Measurements from ENCODE around the gene LCN15. TPM values are rescaled to one million over a fixed set of nuclear protein-coding genes. Genes with fewer than 3 reads are reported as not detected.

Gene LCN15
- total RNA-seq, 1 experiment from 2014 or later, result 0.05 TPM

- TF ChIP-seq REST (IDR thresholded peaks at IDR 0.05; ENCODE audit: insufficient read depth in 1 of 2, low read depth in 2 of 2, low read length in 1 of 2), result no peak
- no peak for TF ChIP-seq SIN3A (IDR thresholded peaks at IDR 0.05; ENCODE audit: borderline replicate concordance, insufficient read depth, low read depth, low read length)
- no peak for TF ChIP-seq TCF7L2 (IDR thresholded peaks at IDR 0.05; ENCODE audit: low read depth, low read length)
- no peak for TF ChIP-seq CTCF (IDR thresholded peaks at IDR 0.05)
- no peak for TF ChIP-seq POLR2AphosphoS5 (IDR thresholded peaks at IDR 0.05; ENCODE audit: low read depth, low read length)
- no TSS peak for BruUV-seq (replicated peaks)
- Histone ChIP-seq H3K9me3 (ENCODE audit: control insufficient read depth, insufficient read depth, low read depth, low read length) (no peaks in the 10 kb centered on the region; the same call in 1 of the 2 replicates), H3K4me3 (ENCODE audit: low read depth in 2 of 2, low read length in 2 of 2) (no peak overlapping the region), H3K27ac (ENCODE audit: low read length) (no peak overlapping the region), H3K4me1 (ENCODE audit: control insufficient read depth, insufficient read depth, low read length) (no peaks in the 10 kb centered on the region), H3K36me3 (ENCODE audit: control insufficient read depth, insufficient read depth, low read length) (no peaks in the 10 kb centered on the region), H3K27me3 (ENCODE audit: control insufficient read depth, insufficient read depth, low read length) (no peaks in the 10 kb centered on the region)
- in situ Hi-C loops (cut with HindIII; ENCODE audit: low pct_unique_long_range_greater_than_20kb, low sequenced_read_pairs) (no loop called here), intact Hi-C loops (cut with micrococcal nuclease; ENCODE audit: unreplicated experiment) (no loop called here)
- CTCF ChIA-PET, result no interaction called here
- ATAC-seq (no peak), DNase-seq (ENCODE audit: low read depth, low spot score) (no peak)
- POLR2A ChIA-PET, result no interaction called here
Measured at GRCh38 chr9:136774416-136775045, 10.2 kb upstream of the LCN15 start.

DNA sequence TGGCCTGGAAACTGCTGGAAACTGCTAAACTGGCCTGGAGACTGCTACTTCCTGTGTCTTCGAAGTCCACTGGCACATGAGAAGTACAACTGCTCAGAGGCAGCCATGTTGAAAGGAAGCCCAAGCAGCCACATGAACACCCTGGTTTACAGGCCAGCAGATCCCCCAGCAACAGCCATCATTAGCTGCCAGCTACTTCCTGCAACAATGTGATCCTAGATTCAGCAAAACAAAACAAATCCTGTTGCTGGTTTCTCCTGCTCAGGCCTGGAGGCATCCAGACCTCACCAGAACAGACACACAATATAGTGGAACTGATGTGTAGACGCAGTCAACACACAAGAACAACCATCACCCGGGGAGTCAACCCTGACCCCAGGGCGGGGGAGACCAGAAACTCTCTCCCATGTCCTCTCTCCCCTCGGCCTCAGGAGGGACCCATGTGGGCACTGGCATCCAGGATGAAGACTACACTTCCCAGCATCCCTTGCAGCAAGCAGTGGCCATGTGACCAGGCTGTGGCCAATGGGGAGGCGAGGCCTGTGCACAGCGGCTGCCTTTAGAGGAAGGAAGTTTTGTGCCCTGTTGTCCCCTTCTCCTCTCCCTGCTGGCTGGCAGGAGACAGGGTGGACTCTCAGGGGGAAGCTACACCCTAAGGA is 9.2 kb upstream of the LCN15 start:
- no peak overlapping the region for H3K4me3 ChIP-seq (ENCODE audit: low read depth in 2 of 2, low read length in 2 of 2)
- ATAC-seq (peak; percentile 72; the same call in 1 of the 2 replicates), DNase-seq (ENCODE audit: low read depth, low spot score) (no peak)
- intact Hi-C loops (cut with micrococcal nuclease; ENCODE audit: unreplicated experiment), result no loop called here
- in situ Hi-C loops (cut with HindIII; ENCODE audit: low pct_unique_long_range_greater_than_20kb, low sequenced_read_pairs), result no loop called here
- ChIA-PET CTCF (no interaction called here), POLR2A (no interaction called here)
- no TSS peak for BruUV-seq (replicated peaks)
- H3K27me3 ChIP-seq (ENCODE audit: control insufficient read depth, insufficient read depth, low read length), result no peaks in the 10 kb centered on the region
- no peak for TF ChIP-seq CTCF (IDR thresholded peaks at IDR 0.05)
- TF ChIP-seq SIN3A (IDR thresholded peaks at IDR 0.05; ENCODE audit: borderline replicate concordance, insufficient read depth, low read depth, low read length), result no peak
- TF ChIP-seq REST (IDR thresholded peaks at IDR 0.05; ENCODE audit: insufficient read depth in 1 of 2, low read depth in 2 of 2, low read length in 1 of 2), result no peak
- no peak for TF ChIP-seq POLR2AphosphoS5 (IDR thresholded peaks at IDR 0.05; ENCODE audit: low read depth, low read length)
- no peak for TF ChIP-seq TCF7L2 (IDR thresholded peaks at IDR 0.05; ENCODE audit: low read depth, low read length)
- no peaks in the 10 kb centered on the region; the same call in 1 of the 2 replicates for H3K9me3 ChIP-seq (ENCODE audit: control insufficient read depth, insufficient read depth, low read depth, low read length)
- no peak overlapping the region for H3K27ac ChIP-seq (ENCODE audit: low read length)
- no peaks in the 10 kb centered on the region for H3K4me1 ChIP-seq (ENCODE audit: control insufficient read depth, insufficient read depth, low read length)
- H3K36me3 ChIP-seq (ENCODE audit: control insufficient read depth, insufficient read depth, low read length), result no peaks in the 10 kb centered on the region

Measured in Panc1 (cell line).